Effector CD8-positive, alpha-beta T cell (primary cell): ENCODE measurements around the gene PIP5K1B.

Source experiments
- DNase-seq: peaks from one replicate; lab custom pipeline; 2025; lab: John Stamatoyannopoulos, UW

The PIP5K1B gene

GRCh38 chr9:68708513-68708912, 3.5 kb downstream of the PIP5K1B start:
- DNase-seq: no peak

GRCh38 chr9:68709291-68710110, 4.5 kb downstream of the PIP5K1B start:
- no peak for DNase-seq

GRCh38 chr9:68710111-68710471, 5.1 kb downstream of the PIP5K1B start:
- DNase-seq: no peak

GRCh38 chr9:68711281-68711680, 6.2 kb downstream of the PIP5K1B start:
- no peak for DNase-seq

GRCh38 chr9:68711932-68712331, 6.9 kb downstream of the PIP5K1B start:
- no peak for DNase-seq

GRCh38 chr9:68714416-68715180, 9.6 kb downstream of the PIP5K1B start:
- no peak for DNase-seq

GRCh38 chr9:68715181-68715456, 10.1 kb downstream of the PIP5K1B start:
- no peak for DNase-seq

- no peak for DNase-seq
These were observed 12.8 kb downstream of the PIP5K1B start for GRCh38 chr9:68717552-68718443.

GRCh38 chr9:68719847-68720246, 14.8 kb downstream of the PIP5K1B start:
- DNase-seq: no peak

GRCh38 chr9:68720656-68721313, 15.7 kb downstream of the PIP5K1B start:
- DNase-seq: no peak

GRCh38 chr9:68721666-68722330, 16.8 kb downstream of the PIP5K1B start:
- DNase-seq: no peak

GRCh38 chr9:68725070-68725469, 20.0 kb downstream of the PIP5K1B start:
- DNase-seq: no peak

GRCh38 chr9:68726489-68726888, 21.4 kb downstream of the PIP5K1B start:
- no peak for DNase-seq

GRCh38 chr9:68727636-68728035, 22.6 kb downstream of the PIP5K1B start:
- DNase-seq: no peak

- DNase-seq: no peak
These were observed 23.7 kb downstream of the PIP5K1B start for GRCh38 chr9:68728731-68729130.

GRCh38 chr9:68730570-68731235, 25.7 kb downstream of the PIP5K1B start:
- no peak for DNase-seq

GRCh38 chr9:68731857-68732256, 26.8 kb downstream of the PIP5K1B start:
- no peak for DNase-seq

- no peak for DNase-seq
These were observed 27.5 kb downstream of the PIP5K1B start for GRCh38 chr9:68732405-68733020.

- no peak for DNase-seq
These were observed 28.0 kb downstream of the PIP5K1B start for GRCh38 chr9:68733021-68733405.

GRCh38 chr9:68738358-68738757, 33.3 kb downstream of the PIP5K1B start:
- DNase-seq: no peak
